PFSK-1 (cell line): ENCODE data around the gene AMACR. TPM values are rescaled to one million over a fixed set of nuclear protein-coding genes. Genes with fewer than 3 reads are reported as not detected.

Experiments
- FOXP2 ChIP-seq: optimal IDR thresholded peaks from 2 replicates; pipeline ENCODE3; 2011; ENCODE audit warnings: borderline replicate concordance, control low read depth, inconsistent platforms; ENCODE audit not compliant: insufficient read depth; ENCODE audit errors: extremely low read length, extremely low read depth
- POLR2AphosphoS5 ChIP-seq: IDR thresholded peaks from 2 replicates; pipeline ENCODE4 v1.6.1; 2012; ENCODE audit warnings: low read depth, mild to moderate bottlenecking, control low read depth, low read length, moderate library complexity
- REST ChIP-seq, 2 experiments: IDR thresholded peaks; 2 replicates each; pipeline versions ENCODE4 v1.6.1 to v1.8.0; 2011 to 2012; ENCODE audit warnings: low read depth in 2 of 2, low read length in 2 of 2, control low read depth in 1 of 2, inconsistent platforms in 1 of 2, mild to moderate bottlenecking in 1 of 2, moderate library complexity in 1 of 2; ENCODE audit not compliant: insufficient read depth in 1 of 2
- SIN3A ChIP-seq: IDR thresholded peaks from 2 replicates; pipeline ENCODE4 v1.6.1; 2012; ENCODE audit warnings: mild to moderate bottlenecking, low read length, moderate library complexity, borderline replicate concordance; ENCODE audit not compliant: insufficient read depth
- TAF1 ChIP-seq: IDR thresholded peaks from 2 replicates; pipeline ENCODE4 v1.6.1; 2012; ENCODE audit warnings: low read length, control low read depth, borderline replicate concordance; ENCODE audit not compliant: insufficient read depth
- polyA plus RNA-seq: library from polyadenylated mRNA; unstranded; fragments of >200 nt; gene quantifications from one replicate; pipeline ENCODE4 v1.2.1, GENCODE V29; 2012; ENCODE audit warnings: low read depth, missing spikeins; ENCODE audit not compliant: insufficient read length

The AMACR gene
- 3.6 TPM for polyA plus RNA-seq

- peak; percentile 95 for TF ChIP-seq POLR2AphosphoS5
- peak; percentile 50; the same call in 1 of the 2 replicates for TF ChIP-seq SIN3A
- peak; percentile 46 to 56; a peak in 2 of 4 replicates for TF ChIP-seq REST (IDR thresholded peaks at IDR 0.05; ENCODE audit: insufficient read depth in 1 of 2, low read depth in 2 of 2, low read length in 2 of 2)
- TF ChIP-seq FOXP2: no peak
- peak; percentile 75; the same call in 1 of the 2 replicates for TF ChIP-seq TAF1
Measured at GRCh38 chr5:34007621-34008600, at the start of gene AMACR. Gene AMACR, minus strand, starts transcription at chr5:34008050. Its CDS starts 31 bp downstream, at chr5:34008019.

- no peak for TF ChIP-seq REST (IDR thresholded peaks at IDR 0.05; ENCODE audit: insufficient read depth in 1 of 2, low read depth in 2 of 2, low read length in 2 of 2)
- no peak for TF ChIP-seq FOXP2
- TF ChIP-seq SIN3A: no peak
- TF ChIP-seq POLR2AphosphoS5: no peak
- TF ChIP-seq TAF1: no peak
Measured at GRCh38 chr5:34057569-34057968, 49.7 kb upstream of the AMACR start.

- TF ChIP-seq SIN3A (no peak), TAF1 (no peak), POLR2AphosphoS5 (no peak)
Measured at GRCh38 chr5:34057118-34057517, 49.3 kb upstream of the AMACR start.

GRCh38 chr5:34055667-34056066 lies 47.8 kb upstream of the AMACR start:
- TF ChIP-seq POLR2AphosphoS5 (no peak), FOXP2 (no peak), SIN3A (no peak), TAF1 (no peak), REST (IDR thresholded peaks at IDR 0.05; ENCODE audit: insufficient read depth in 1 of 2, low read depth in 2 of 2, low read length in 2 of 2) (no peak)

GRCh38 chr5:34054400-34054729 lies 46.5 kb upstream of the AMACR start:
- TF ChIP-seq SIN3A (no peak), REST (IDR thresholded peaks at IDR 0.05; ENCODE audit: insufficient read depth in 1 of 2, low read depth in 2 of 2, low read length in 2 of 2) (no peak), POLR2AphosphoS5 (no peak), FOXP2 (no peak), TAF1 (no peak)
